NCI-H226 (cell line): Measurements from ENCODE around the gene PPIF.

ENCODE experiments used
- DNase-seq: peaks from one replicate; pipeline ENCODE4 v3.0.0-alpha.2; 2015

PPIF gene

GRCh38 chr10:79390057-79390456 is 42.8 kb downstream of the PPIF start:
- no peak for DNase-seq

GRCh38 chr10:79390551-79391229 is 43.4 kb downstream of the PPIF start:
- DNase-seq = no peak

GRCh38 chr10:79391231-79392019 is 44.2 kb downstream of the PPIF start:
- no peak for DNase-seq

GRCh38 chr10:79392020-79392398 is 44.7 kb downstream of the PPIF start:
- DNase-seq = no peak

- no peak for DNase-seq
Measured at GRCh38 chr10:79392506-79393176, 45.4 kb downstream of the PPIF start.

- DNase-seq = no peak
Measured at GRCh38 chr10:79393221-79393923, 46.1 kb downstream of the PPIF start.

GRCh38 chr10:79393924-79394610 is 46.8 kb downstream of the PPIF start:
- no peak for DNase-seq

- DNase-seq = no peak
Measured at GRCh38 chr10:79394664-79395063, 47.4 kb downstream of the PPIF start.

- DNase-seq = no peak
Measured at GRCh38 chr10:79396520-79396919, 49.3 kb downstream of the PPIF start.

GRCh38 chr10:79397051-79397450 is 49.8 kb downstream of the PPIF start:
- no peak for DNase-seq

GRCh38 chr10:79397575-79398303 is 50.5 kb downstream of the PPIF start:
- no peak for DNase-seq

GRCh38 chr10:79398642-79399041 is 51.4 kb downstream of the PPIF start:
- no peak for DNase-seq

GRCh38 chr10:79399223-79399831 is 52.1 kb downstream of the PPIF start:
- peak; percentile 92 for DNase-seq

GRCh38 chr10:79400146-79401004 is 53.1 kb downstream of the PPIF start:
- no peak for DNase-seq

- DNase-seq = no peak
Measured at GRCh38 chr10:79401015-79401921, 54.0 kb downstream of the PPIF start.

- no peak for DNase-seq
Measured at GRCh38 chr10:79402625-79402946, 55.3 kb downstream of the PPIF start.

- DNase-seq = no peak
Measured at GRCh38 chr10:79402951-79403350, 55.7 kb downstream of the PPIF start.

GRCh38 chr10:79403441-79404230 is 56.4 kb downstream of the PPIF start:
- DNase-seq = no peak

- DNase-seq = peak; percentile 87
Measured at GRCh38 chr10:79404231-79404609, 57.0 kb downstream of the PPIF start.
